Measurements from ENCODE around the gene TNN.

DNA sequence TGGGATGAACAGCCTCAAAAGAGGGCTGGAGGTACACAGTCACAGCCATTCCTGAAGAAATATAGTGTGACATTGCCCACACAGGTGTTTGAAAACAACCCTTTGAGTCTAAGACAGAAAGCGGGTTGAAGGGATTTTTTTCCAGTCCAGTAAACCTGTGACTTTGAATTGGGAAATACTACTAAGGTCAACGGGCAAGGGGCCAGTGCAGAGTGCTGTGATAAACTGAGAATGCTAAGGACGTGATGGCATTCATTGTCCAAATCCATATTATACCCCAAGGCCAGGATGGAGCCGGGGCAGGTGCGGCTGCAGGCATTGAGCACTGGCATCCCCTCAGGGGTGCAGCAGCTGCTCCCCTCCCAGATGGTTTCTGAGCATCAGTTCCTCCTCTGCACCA lies 88.3 kb downstream of the TNN start:
- TF ChIP-seq, protein P1, sequence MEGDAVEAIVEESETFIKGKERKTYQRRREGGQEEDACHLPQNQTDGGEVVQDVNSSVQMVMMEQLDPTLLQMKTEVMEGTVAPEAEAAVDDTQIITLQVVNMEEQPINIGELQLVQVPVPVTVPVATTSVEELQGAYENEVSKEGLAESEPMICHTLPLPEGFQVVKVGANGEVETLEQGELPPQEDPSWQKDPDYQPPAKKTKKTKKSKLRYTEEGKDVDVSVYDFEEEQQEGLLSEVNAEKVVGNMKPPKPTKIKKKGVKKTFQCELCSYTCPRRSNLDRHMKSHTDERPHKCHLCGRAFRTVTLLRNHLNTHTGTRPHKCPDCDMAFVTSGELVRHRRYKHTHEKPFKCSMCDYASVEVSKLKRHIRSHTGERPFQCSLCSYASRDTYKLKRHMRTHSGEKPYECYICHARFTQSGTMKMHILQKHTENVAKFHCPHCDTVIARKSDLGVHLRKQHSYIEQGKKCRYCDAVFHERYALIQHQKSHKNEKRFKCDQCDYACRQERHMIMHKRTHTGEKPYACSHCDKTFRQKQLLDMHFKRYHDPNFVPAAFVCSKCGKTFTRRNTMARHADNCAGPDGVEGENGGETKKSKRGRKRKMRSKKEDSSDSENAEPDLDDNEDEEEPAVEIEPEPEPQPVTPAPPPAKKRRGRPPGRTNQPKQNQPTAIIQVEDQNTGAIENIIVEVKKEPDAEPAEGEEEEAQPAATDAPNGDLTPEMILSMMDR (IDR thresholded peaks at IDR 0.05), result no peak
- TF ChIP-seq POLR2A (IDR thresholded peaks at IDR 0.05), result no peak
